ES-I3 (cell line): Measurements from ENCODE around the gene LRPAP1.
"Not testable (repeated sequence)": the region's sequence is repeated elsewhere in the genome, so short reads cannot be mapped to it uniquely, and the experiment has no call there.

Source experiments
- H3K36me3 ChIP-seq: 2 replicates; pipeline ENCODE4 v1.6.1; 2013; ENCODE audit warnings: mild to moderate bottlenecking, low read length, control low read depth, moderate library complexity; ENCODE audit not compliant: insufficient read depth
- H3K4me1 ChIP-seq: 2 replicates; pipeline ENCODE4 v1.6.1; 2013; ENCODE audit warnings: mild to moderate bottlenecking, control low read depth, low read length; ENCODE audit not compliant: insufficient read depth
- H3K9ac ChIP-seq: 2 replicates; pipeline ENCODE4 v1.6.1; 2013; ENCODE audit warnings: low read depth, mild to moderate bottlenecking, low read length, moderate library complexity
- H3K9me3 ChIP-seq: 2 replicates; pipeline ENCODE4 v1.6.1; 2013; ENCODE audit warnings: mild to moderate bottlenecking, low read length, moderate library complexity; ENCODE audit not compliant: control insufficient read depth, insufficient read depth

Gene LRPAP1, protein sequence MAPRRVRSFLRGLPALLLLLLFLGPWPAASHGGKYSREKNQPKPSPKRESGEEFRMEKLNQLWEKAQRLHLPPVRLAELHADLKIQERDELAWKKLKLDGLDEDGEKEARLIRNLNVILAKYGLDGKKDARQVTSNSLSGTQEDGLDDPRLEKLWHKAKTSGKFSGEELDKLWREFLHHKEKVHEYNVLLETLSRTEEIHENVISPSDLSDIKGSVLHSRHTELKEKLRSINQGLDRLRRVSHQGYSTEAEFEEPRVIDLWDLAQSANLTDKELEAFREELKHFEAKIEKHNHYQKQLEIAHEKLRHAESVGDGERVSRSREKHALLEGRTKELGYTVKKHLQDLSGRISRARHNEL

GRCh38 chr4:3531879-3532750 is at the start of gene LRPAP1:
Gene LRPAP1, minus strand, starts transcription at chr4:3532422. Its CDS starts 10 bp downstream, at chr4:3532412.
- Histone ChIP-seq H3K9ac (peak within 1 kb of the TSS; percentile 72), H3K9me3 (no peaks in the 10 kb centered on the region), H3K36me3 (no peaks in the 10 kb centered on the region), H3K4me1 (no peaks in the 10 kb centered on the region; the same call in 1 of the 2 replicates)

DNA sequence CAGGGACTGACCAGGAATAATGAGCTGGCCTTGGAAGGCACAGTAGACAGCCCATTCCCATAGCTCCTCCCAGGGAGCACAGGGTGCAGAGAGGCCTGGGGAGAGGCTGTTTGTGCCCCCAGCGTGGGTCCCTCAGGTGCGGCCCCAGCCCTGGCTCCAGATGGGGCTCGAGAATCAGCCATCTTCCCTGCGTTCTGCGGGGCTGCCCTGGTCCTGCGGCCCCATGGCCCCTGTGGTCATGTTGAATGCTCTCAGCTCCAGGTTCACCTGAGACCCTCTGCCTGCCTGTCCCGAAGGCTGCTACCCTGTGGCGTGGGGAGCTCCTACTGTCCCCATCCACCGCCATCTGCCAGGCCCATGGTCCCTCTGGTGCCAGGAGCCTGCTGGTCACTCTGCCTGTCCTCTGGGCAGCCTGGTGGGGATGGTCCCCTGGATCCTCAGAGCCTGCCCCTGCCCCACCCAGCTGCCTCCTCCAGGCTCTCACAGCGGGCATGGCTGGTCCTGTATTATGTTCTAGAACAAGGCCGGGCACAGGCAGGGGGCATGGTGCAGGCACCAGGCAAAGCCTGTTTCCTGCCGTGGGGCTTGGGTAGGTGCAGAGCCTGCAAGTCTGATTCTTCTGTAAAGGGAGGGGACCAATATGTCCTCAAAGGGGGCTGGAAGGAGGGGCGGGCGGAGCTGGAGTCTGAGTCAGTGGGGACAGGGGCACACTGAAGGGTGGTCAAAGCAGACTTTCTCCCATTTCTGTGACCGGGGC is 49.3 kb upstream of the LRPAP1 start:
- not testable (repeated sequence) for H3K36me3 ChIP-seq, H3K9ac ChIP-seq, H3K9me3 ChIP-seq, H3K4me1 ChIP-seq

- H3K9ac ChIP-seq, H3K4me1 ChIP-seq, H3K9me3 ChIP-seq: not testable (repeated sequence)
Measured at GRCh38 chr4:3580859-3581258, 48.6 kb upstream of the LRPAP1 start.

GRCh38 chr4:3578527-3579144 is 46.4 kb upstream of the LRPAP1 start:
- not testable (repeated sequence) for H3K36me3 ChIP-seq, H3K9me3 ChIP-seq, H3K4me1 ChIP-seq, H3K9ac ChIP-seq

More at GRCh38 chr4:3580859-3581258, 48.6 kb upstream of the LRPAP1 start:
- not testable (repeated sequence) for H3K36me3 ChIP-seq

- not testable (repeated sequence) for H3K4me1 ChIP-seq, H3K9me3 ChIP-seq, H3K9ac ChIP-seq, H3K36me3 ChIP-seq
Measured at GRCh38 chr4:3578052-3578451, 45.8 kb upstream of the LRPAP1 start.

GRCh38 chr4:3577208-3577892 is 45.1 kb upstream of the LRPAP1 start:
- not testable (repeated sequence) for H3K9me3 ChIP-seq, H3K4me1 ChIP-seq, H3K36me3 ChIP-seq, H3K9ac ChIP-seq

DNA sequence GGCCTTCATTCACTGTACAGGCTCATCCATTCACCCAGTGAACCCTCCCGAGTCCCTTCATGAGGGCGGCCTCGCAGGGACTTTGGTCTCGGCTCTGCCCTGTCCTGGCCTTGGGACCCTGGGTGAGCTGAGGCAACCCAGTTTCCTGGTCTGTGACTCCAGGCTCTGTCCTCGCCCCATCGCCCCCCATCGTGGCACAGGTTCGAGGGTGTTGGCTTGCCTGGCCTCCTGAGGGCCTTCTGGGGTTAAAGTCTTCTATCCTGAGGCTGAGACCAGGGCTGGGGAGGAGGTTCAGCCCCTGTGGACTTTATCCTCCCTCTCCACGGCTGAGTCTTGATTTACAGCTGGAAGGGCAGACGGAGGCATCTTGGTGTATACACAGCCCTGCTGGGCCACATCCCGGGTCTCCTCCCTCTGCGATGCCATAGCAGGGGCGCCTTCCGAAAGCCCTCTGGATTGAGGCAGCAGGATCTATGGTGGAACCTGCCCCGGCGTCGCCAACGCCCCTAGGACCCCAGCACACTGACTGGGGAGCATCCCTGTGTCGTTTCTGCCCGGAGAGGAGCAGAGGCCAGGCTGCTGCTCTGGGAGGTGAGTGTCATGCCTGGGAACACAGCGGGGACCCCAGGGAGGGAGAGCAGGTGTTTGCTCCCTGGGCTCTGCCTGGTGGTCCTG is 44.4 kb upstream of the LRPAP1 start:
- H3K9ac ChIP-seq, H3K9me3 ChIP-seq, H3K4me1 ChIP-seq, H3K36me3 ChIP-seq: not testable (repeated sequence)

- not testable (repeated sequence) for H3K36me3 ChIP-seq, H3K9me3 ChIP-seq, H3K4me1 ChIP-seq, H3K9ac ChIP-seq
Measured at GRCh38 chr4:3575426-3576369, 43.5 kb upstream of the LRPAP1 start.

DNA sequence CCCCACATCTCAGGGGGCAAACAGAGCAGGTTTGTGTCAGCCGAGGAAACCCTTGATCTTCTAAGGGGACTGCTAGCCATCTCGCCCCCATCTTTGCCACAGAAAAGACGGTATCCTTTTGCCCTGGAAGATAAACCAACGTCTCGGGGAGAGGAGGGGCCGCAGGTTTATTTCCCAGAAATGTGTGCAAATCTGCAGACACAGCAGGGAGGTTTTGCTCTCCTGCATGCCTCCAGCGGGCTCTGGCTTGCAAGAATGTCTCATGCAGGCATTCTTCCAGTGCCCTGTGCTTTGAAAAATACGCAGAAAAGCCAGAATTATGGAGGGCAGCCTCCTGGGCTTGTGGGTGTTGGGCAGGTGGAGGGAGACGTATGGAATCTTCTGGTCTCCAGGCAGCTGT is 42.6 kb upstream of the LRPAP1 start:
- H3K4me1 ChIP-seq, H3K9me3 ChIP-seq, H3K36me3 ChIP-seq, H3K9ac ChIP-seq: not testable (repeated sequence)

- not testable (repeated sequence) for H3K36me3 ChIP-seq, H3K4me1 ChIP-seq, H3K9ac ChIP-seq, H3K9me3 ChIP-seq
Measured at GRCh38 chr4:3574346-3574745, 42.1 kb upstream of the LRPAP1 start.

DNA sequence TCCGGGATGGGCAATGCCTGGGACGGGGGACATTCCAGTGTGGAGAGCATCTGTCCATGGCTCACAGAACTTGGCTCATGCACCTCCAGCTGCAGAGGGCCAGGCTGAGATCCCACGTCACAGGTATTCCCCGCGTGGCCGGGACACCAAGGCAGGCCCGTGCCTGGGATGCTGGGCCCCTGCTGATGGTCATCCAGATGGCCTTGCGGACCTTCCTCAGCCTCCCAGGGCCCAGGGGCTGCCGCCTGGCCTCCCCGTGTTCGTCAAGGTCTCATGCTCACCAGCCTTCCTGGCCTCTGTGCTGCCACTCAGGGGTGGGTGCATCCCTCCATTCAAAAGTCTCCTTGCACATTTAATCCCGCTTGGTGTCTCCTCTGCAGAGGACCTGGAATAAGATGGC is 40.9 kb upstream of the LRPAP1 start:
- Histone ChIP-seq H3K4me1 (no peaks in the 10 kb centered on the region), H3K9ac (no peak overlapping the region), H3K9me3 (no peaks in the 10 kb centered on the region), H3K36me3 (no peaks in the 10 kb centered on the region)

GRCh38 chr4:3572363-3572762 is 40.1 kb upstream of the LRPAP1 start:
- Histone ChIP-seq H3K4me1 (no peaks in the 10 kb centered on the region), H3K9ac (no peak overlapping the region), H3K9me3 (no peaks in the 10 kb centered on the region), H3K36me3 (no peaks in the 10 kb centered on the region)

GRCh38 chr4:3571921-3572320 is 39.7 kb upstream of the LRPAP1 start:
- Histone ChIP-seq H3K9me3 (no peaks in the 10 kb centered on the region), H3K36me3 (no peaks in the 10 kb centered on the region), H3K9ac (no peak overlapping the region), H3K4me1 (no peaks in the 10 kb centered on the region)
